ENCODE measurements around the gene GRB2. TPM values are rescaled to one million over a fixed set of nuclear protein-coding genes. Genes with fewer than 3 reads are reported as not detected.

Gene GRB2
- total and polyA plus RNA-seq, 2 donors from 2014 or later, result 65.3 to 119 TPM

GRCh38 chr17:75325348-75325747, 80.1 kb downstream of the GRB2 start:
- Histone ChIP-seq H3K9ac (ENCODE audit: low read length in 3 of 3) (no peak overlapping the region), H3K27me3 (ENCODE audit: control insufficient read depth, insufficient read depth, low read length) (no peaks in the 10 kb centered on the region), H3K9me3 (ENCODE audit: control insufficient read depth in 2 of 3, insufficient read depth in 1 of 3, low read length in 3 of 3) (no peaks in the 10 kb centered on the region), H3K27ac (ENCODE audit: low read depth in 2 of 2, low read length in 2 of 2) (no peak overlapping the region), H3K36me3 (ENCODE audit: control insufficient read depth in 2 of 3, insufficient read depth in 3 of 3, low read length in 3 of 3) (peaks cover 2 to 8% (median 5%) of the 10 kb centered on the region in 3 donors), H3K4me1 (ENCODE audit: control insufficient read depth in 2 of 3, insufficient read depth in 2 of 3, low read depth in 1 of 3, low read length in 3 of 3) (peaks cover 0 to 4% (median 3%) of the 10 kb centered on the region in 3 donors), H3K4me3 (ENCODE audit: low read length in 3 of 3) (no peak overlapping the region)
- FAIRE-seq (no peak), DNase-seq (no peak)
- TF ChIP-seq CTCF (IDR thresholded peaks at IDR 0.05; ENCODE audit: borderline replicate concordance, extremely low read depth, insufficient read depth), result no peak
- intact Hi-C loops (cut with DNase I), result no loop called here

DNA sequence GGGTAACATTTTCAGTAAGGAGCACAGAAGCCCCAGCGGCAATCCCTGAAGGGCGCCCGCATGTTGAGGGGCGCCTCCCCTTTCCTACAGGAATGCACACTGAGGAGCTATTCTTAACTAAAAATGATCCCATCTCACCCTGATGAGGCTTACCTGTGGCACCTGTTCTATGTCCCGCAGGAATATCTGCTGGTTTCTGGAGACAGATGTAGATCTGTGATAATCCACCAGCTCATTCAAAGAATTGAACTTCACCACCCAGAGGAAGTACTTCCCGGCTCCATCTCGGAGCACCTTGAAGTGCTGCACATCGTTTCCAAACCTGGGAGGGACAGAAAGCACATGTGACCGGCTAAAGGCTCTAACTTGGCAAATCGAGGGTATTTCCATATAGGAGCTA, 84.0 kb downstream of the GRB2 start:
- no peak for FAIRE-seq
- DNase-seq, result no peak

GRCh38 chr17:75319904-75320691, 85.4 kb downstream of the GRB2 start:
- intact Hi-C loops (cut with DNase I), result loop anchor here (5.0 kb wide), 1 partner anchor 82 kb away; no protein-coding TSS in a partner anchor
- H3K4me1 ChIP-seq (ENCODE audit: control insufficient read depth in 2 of 3, insufficient read depth in 2 of 3, low read depth in 1 of 3, low read length in 3 of 3), result no peaks in the 10 kb centered on the region
- H3K27ac ChIP-seq (ENCODE audit: low read depth in 2 of 2, low read length in 2 of 2), result no peak overlapping the region
- TF ChIP-seq CTCF (IDR thresholded peaks at IDR 0.05; ENCODE audit: borderline replicate concordance, extremely low read depth, insufficient read depth), result no peak
- DNase-seq (peak in 3 of 5 donors; percentile 17 to 55 (median 26)), FAIRE-seq (no peak)
- H3K9ac ChIP-seq (ENCODE audit: low read length in 3 of 3), result no peak overlapping the region
- H3K36me3 ChIP-seq (ENCODE audit: control insufficient read depth in 2 of 3, insufficient read depth in 3 of 3, low read length in 3 of 3), result peaks cover 2 to 24% (median 15%) of the 10 kb centered on the region in 3 donors
- H3K27me3 ChIP-seq (ENCODE audit: control insufficient read depth, insufficient read depth, low read length), result no peaks in the 10 kb centered on the region
- H3K4me3 ChIP-seq (ENCODE audit: low read length in 3 of 3), result no peak overlapping the region
- no peaks in the 10 kb centered on the region for H3K9me3 ChIP-seq (ENCODE audit: control insufficient read depth in 2 of 3, insufficient read depth in 1 of 3, low read length in 3 of 3)

More for the DNA sequence above, 84.0 kb downstream of the GRB2 start:
- TF ChIP-seq CTCF (IDR thresholded peaks at IDR 0.05; ENCODE audit: borderline replicate concordance, extremely low read depth, insufficient read depth), result no peak
- Histone ChIP-seq H3K27ac (ENCODE audit: low read depth in 2 of 2, low read length in 2 of 2) (no peak overlapping the region), H3K27me3 (ENCODE audit: control insufficient read depth, insufficient read depth, low read length) (no peaks in the 10 kb centered on the region), H3K4me3 (ENCODE audit: low read length in 3 of 3) (no peak overlapping the region), H3K9me3 (ENCODE audit: control insufficient read depth in 2 of 3, insufficient read depth in 1 of 3, low read length in 3 of 3) (no peaks in the 10 kb centered on the region), H3K9ac (ENCODE audit: low read length in 3 of 3) (no peak overlapping the region), H3K36me3 (ENCODE audit: control insufficient read depth in 2 of 3, insufficient read depth in 3 of 3, low read length in 3 of 3) (peaks cover 2 to 24% (median 15%) of the 10 kb centered on the region in 3 donors), H3K4me1 (ENCODE audit: control insufficient read depth in 2 of 3, insufficient read depth in 2 of 3, low read depth in 1 of 3, low read length in 3 of 3) (peaks cover 0 to 3% (median 2%) of the 10 kb centered on the region in 3 donors)
- intact Hi-C loops (cut with DNase I), result loop anchor here (5.0 kb wide), 1 partner anchor 81 kb away; no protein-coding TSS in a partner anchor

Measured in kidney (tissue), 14 donors.